ENCODE measurements around the gene SLC15A1. TPM values are rescaled to one million over a fixed set of nuclear protein-coding genes. Genes with fewer than 3 reads are reported as not detected.
A peak's percentile ranks its signal among the peaks of the same experiment; 100 is the strongest.

SLC15A1 gene
- polyA plus RNA-seq, 1 donor: 388 TPM

- peaks cover 49% of the 10 kb centered on the region for H3K36me3 ChIP-seq (ENCODE audit: control insufficient read depth, insufficient read depth, low read length)
- WGBS (ENCODE audit: insufficient coverage, low lambda C conversion rate): no CpG with 5 or more reads among the region's 12 CpGs
Observed at GRCh38 chr13:98794498-98794897, 42.0 kb upstream of the SLC15A1 start.

GRCh38 chr13:98792785-98793495 lies 40.5 kb upstream of the SLC15A1 start:
- no peaks in the 10 kb centered on the region for H3K27me3 ChIP-seq (ENCODE audit: control insufficient read depth, insufficient read depth, low read length)
- WGBS (ENCODE audit: insufficient coverage, low lambda C conversion rate): 100% methylated on average over 1 of the region's 11 CpGs
- peaks cover 38% of the 10 kb centered on the region for H3K36me3 ChIP-seq (ENCODE audit: control insufficient read depth, insufficient read depth, low read length)
- peaks cover 8% of the 10 kb centered on the region for H3K4me1 ChIP-seq (ENCODE audit: control insufficient read depth, insufficient read depth, low read length)
- peak overlapping the region; percentile 72 for H3K27ac ChIP-seq (ENCODE audit: low read length)
- no peaks in the 10 kb centered on the region for H3K9me3 ChIP-seq (ENCODE audit: control insufficient read depth, low read depth, low read length)
- peak in 1 of 2 donors; percentile 59 for DNase-seq
- no peak overlapping the region for H3K4me3 ChIP-seq (ENCODE audit: low read length)

More at GRCh38 chr13:98794498-98794897, 42.0 kb upstream of the SLC15A1 start:
- no peak for DNase-seq
- H3K9me3 ChIP-seq (ENCODE audit: control insufficient read depth, low read depth, low read length): no peaks in the 10 kb centered on the region
- no peaks in the 10 kb centered on the region for H3K27me3 ChIP-seq (ENCODE audit: control insufficient read depth, insufficient read depth, low read length)
- H3K27ac ChIP-seq (ENCODE audit: low read length): no peak overlapping the region
- peaks cover 8% of the 10 kb centered on the region for H3K4me1 ChIP-seq (ENCODE audit: control insufficient read depth, insufficient read depth, low read length)
- H3K4me3 ChIP-seq (ENCODE audit: low read length): no peak overlapping the region

GRCh38 chr13:98792321-98792720 lies 39.8 kb upstream of the SLC15A1 start:
- no peak overlapping the region for H3K4me3 ChIP-seq (ENCODE audit: low read length)
- H3K36me3 ChIP-seq (ENCODE audit: control insufficient read depth, insufficient read depth, low read length): peaks cover 32% of the 10 kb centered on the region
- peak; percentile 70 to 86 for DNase-seq
- WGBS (ENCODE audit: insufficient coverage, low lambda C conversion rate): no CpG with 5 or more reads among the region's 9 CpGs
- H3K27ac ChIP-seq (ENCODE audit: low read length): peak overlapping the region; percentile 72
- peaks cover 8% of the 10 kb centered on the region for H3K4me1 ChIP-seq (ENCODE audit: control insufficient read depth, insufficient read depth, low read length)
- H3K9me3 ChIP-seq (ENCODE audit: control insufficient read depth, low read depth, low read length): no peaks in the 10 kb centered on the region
- H3K27me3 ChIP-seq (ENCODE audit: control insufficient read depth, insufficient read depth, low read length): no peaks in the 10 kb centered on the region

GRCh38 chr13:98791611-98792010 lies 39.1 kb upstream of the SLC15A1 start:
- H3K36me3 ChIP-seq (ENCODE audit: control insufficient read depth, insufficient read depth, low read length): peaks cover 25% of the 10 kb centered on the region
- no peaks in the 10 kb centered on the region for H3K27me3 ChIP-seq (ENCODE audit: control insufficient read depth, insufficient read depth, low read length)
- H3K4me1 ChIP-seq (ENCODE audit: control insufficient read depth, insufficient read depth, low read length): peaks cover 8% of the 10 kb centered on the region
- no peak overlapping the region for H3K4me3 ChIP-seq (ENCODE audit: low read length)
- peak overlapping the region; percentile 72 for H3K27ac ChIP-seq (ENCODE audit: low read length)
- WGBS (ENCODE audit: insufficient coverage, low lambda C conversion rate): no CpG with 5 or more reads among the region's 7 CpGs
- no peak for DNase-seq
- no peaks in the 10 kb centered on the region for H3K9me3 ChIP-seq (ENCODE audit: control insufficient read depth, low read depth, low read length)

- Histone ChIP-seq H3K27ac (ENCODE audit: low read length) (no peak overlapping the region), H3K36me3 (ENCODE audit: control insufficient read depth, insufficient read depth, low read length) (no peaks in the 10 kb centered on the region), H3K4me1 (ENCODE audit: control insufficient read depth, insufficient read depth, low read length) (peaks cover 31% of the 10 kb centered on the region), H3K4me3 (ENCODE audit: low read length) (no peak overlapping the region), H3K9me3 (ENCODE audit: control insufficient read depth, low read depth, low read length) (no peaks in the 10 kb centered on the region), H3K27me3 (ENCODE audit: control insufficient read depth, insufficient read depth, low read length) (no peaks in the 10 kb centered on the region)
- DNase-seq: no peak
- 93% methylated on average over 5 of the region's 9 CpGs for WGBS (ENCODE audit: insufficient coverage, low lambda C conversion rate)
Observed at GRCh38 chr13:98787996-98788395, 35.5 kb upstream of the SLC15A1 start.

GRCh38 chr13:98787173-98787572 lies 34.7 kb upstream of the SLC15A1 start:
- no peak overlapping the region for H3K4me3 ChIP-seq (ENCODE audit: low read length)
- 100% methylated on average over 2 of the region's 10 CpGs for WGBS (ENCODE audit: insufficient coverage, low lambda C conversion rate)
- H3K27ac ChIP-seq (ENCODE audit: low read length): no peak overlapping the region
- no peaks in the 10 kb centered on the region for H3K36me3 ChIP-seq (ENCODE audit: control insufficient read depth, insufficient read depth, low read length)
- DNase-seq: no peak
- H3K4me1 ChIP-seq (ENCODE audit: control insufficient read depth, insufficient read depth, low read length): peaks cover 26% of the 10 kb centered on the region
- no peaks in the 10 kb centered on the region for H3K9me3 ChIP-seq (ENCODE audit: control insufficient read depth, low read depth, low read length)
- no peaks in the 10 kb centered on the region for H3K27me3 ChIP-seq (ENCODE audit: control insufficient read depth, insufficient read depth, low read length)

- H3K9me3 ChIP-seq (ENCODE audit: control insufficient read depth, low read depth, low read length): no peaks in the 10 kb centered on the region
- peak overlapping the region; percentile 26 for H3K27ac ChIP-seq (ENCODE audit: low read length)
- no peaks in the 10 kb centered on the region for H3K36me3 ChIP-seq (ENCODE audit: control insufficient read depth, insufficient read depth, low read length)
- no peaks in the 10 kb centered on the region for H3K27me3 ChIP-seq (ENCODE audit: control insufficient read depth, insufficient read depth, low read length)
- peaks cover 23% of the 10 kb centered on the region for H3K4me1 ChIP-seq (ENCODE audit: control insufficient read depth, insufficient read depth, low read length)
- DNase-seq: peak in 1 of 2 donors; percentile 43
- no peak overlapping the region for H3K4me3 ChIP-seq (ENCODE audit: low read length)
- WGBS (ENCODE audit: insufficient coverage, low lambda C conversion rate): 63% methylated on average over 1 of the region's 7 CpGs
Observed at GRCh38 chr13:98786023-98786422, 33.6 kb upstream of the SLC15A1 start.

GRCh38 chr13:98785405-98785804 lies 32.9 kb upstream of the SLC15A1 start:
- peak overlapping the region; percentile 60 for H3K27ac ChIP-seq (ENCODE audit: low read length)
- DNase-seq: no peak
- no CpG with 5 or more reads among the region's 10 CpGs for WGBS (ENCODE audit: insufficient coverage, low lambda C conversion rate)

GRCh38 chr13:98784666-98785065 lies 32.2 kb upstream of the SLC15A1 start:
- no CpG with 5 or more reads among the region's 8 CpGs for WGBS (ENCODE audit: insufficient coverage, low lambda C conversion rate)

More at GRCh38 chr13:98785405-98785804, 32.9 kb upstream of the SLC15A1 start:
- H3K36me3 ChIP-seq (ENCODE audit: control insufficient read depth, insufficient read depth, low read length): no peaks in the 10 kb centered on the region
- no peaks in the 10 kb centered on the region for H3K9me3 ChIP-seq (ENCODE audit: control insufficient read depth, low read depth, low read length)
- H3K4me3 ChIP-seq (ENCODE audit: low read length): no peak overlapping the region
- no peaks in the 10 kb centered on the region for H3K27me3 ChIP-seq (ENCODE audit: control insufficient read depth, insufficient read depth, low read length)
- H3K4me1 ChIP-seq (ENCODE audit: control insufficient read depth, insufficient read depth, low read length): peaks cover 23% of the 10 kb centered on the region

GRCh38 chr13:98783856-98784478 lies 31.5 kb upstream of the SLC15A1 start:
- Histone ChIP-seq H3K9me3 (ENCODE audit: control insufficient read depth, low read depth, low read length) (no peaks in the 10 kb centered on the region), H3K4me1 (ENCODE audit: control insufficient read depth, insufficient read depth, low read length) (peaks cover 23% of the 10 kb centered on the region), H3K27me3 (ENCODE audit: control insufficient read depth, insufficient read depth, low read length) (no peaks in the 10 kb centered on the region), H3K4me3 (ENCODE audit: low read length) (no peak overlapping the region), H3K27ac (ENCODE audit: low read length) (peak overlapping the region; percentile 71), H3K36me3 (ENCODE audit: control insufficient read depth, insufficient read depth, low read length) (no peaks in the 10 kb centered on the region)
- no CpG with 5 or more reads among the region's 12 CpGs for WGBS (ENCODE audit: insufficient coverage, low lambda C conversion rate)
- no peak for DNase-seq

More at GRCh38 chr13:98784666-98785065, 32.2 kb upstream of the SLC15A1 start:
- peak overlapping the region; percentile 71 for H3K27ac ChIP-seq (ENCODE audit: low read length)
- peak; percentile 84 to 88 for DNase-seq
- H3K4me1 ChIP-seq (ENCODE audit: control insufficient read depth, insufficient read depth, low read length): peaks cover 23% of the 10 kb centered on the region
- H3K4me3 ChIP-seq (ENCODE audit: low read length): no peak overlapping the region
- H3K36me3 ChIP-seq (ENCODE audit: control insufficient read depth, insufficient read depth, low read length): no peaks in the 10 kb centered on the region
- H3K9me3 ChIP-seq (ENCODE audit: control insufficient read depth, low read depth, low read length): no peaks in the 10 kb centered on the region
- H3K27me3 ChIP-seq (ENCODE audit: control insufficient read depth, insufficient read depth, low read length): no peaks in the 10 kb centered on the region
